CD4-positive, alpha-beta T cell (primary cell): Measurements from ENCODE around the gene TF. TPM values are rescaled to one million over a fixed set of nuclear protein-coding genes. Genes with fewer than 3 reads are reported as not detected.

ENCODE experiments used
- ATAC-seq: fragments of 200-7000 bp; cut with Tn5 transposase; one replicate; pipeline ENCODE4 v1.10.0; 2022; ENCODE audit warnings: mild to moderate bottlenecking; ENCODE audit not compliant: poor library complexity
- CTCF ChIA-PET: fragments of 350-600 bp; sonication (Branson Sonifier 250); formaldehyde crosslinking; loops from one replicate; lab custom pipeline; 2021; ENCODE audit warnings: antibody characterized with exemption, inconsistent platforms; lab: Charles Lee
- POLR2A ChIA-PET: fragments of 350-600 bp; sonication (Branson Sonifier 250); formaldehyde crosslinking; loops from one replicate; lab custom pipeline; 2021; ENCODE audit warnings: antibody characterized with exemption, inconsistent platforms; lab: Charles Lee
- DNase-seq, 14 experiments: peaks; one replicate each; pipeline ENCODE4 v3.0.0-alpha.2; 2013 to 2020; ENCODE audit warnings: mixed read lengths in 2 of 14
- H3K27ac ChIP-seq, 2 donors: one replicate each; pipeline versions ENCODE4 v1.5.1 to v1.7.0; 2013; ENCODE audit warnings: low read length in 2 of 2, low read depth in 1 of 2, mild to moderate bottlenecking in 1 of 2
- H3K27me3 ChIP-seq, 2 experiments: 1 replicate in 1 of 2; 2 replicates in 1 of 2; pipeline versions ENCODE4 v1.6.1 to v1.7.0; 2013; ENCODE audit warnings: low read length in 2 of 2, control low read depth in 1 of 2, mild to moderate bottlenecking in 1 of 2, moderate library complexity in 1 of 2; ENCODE audit not compliant: insufficient read depth in 2 of 2, control insufficient read depth in 1 of 2
- H3K36me3 ChIP-seq: one replicate; pipeline ENCODE4 v1.6.1; 2013; ENCODE audit warnings: low read length, control low read depth; ENCODE audit not compliant: insufficient read depth
- H3K4me1 ChIP-seq: one replicate; pipeline ENCODE4 v1.6.1; 2013; ENCODE audit warnings: low read length, control low read depth; ENCODE audit not compliant: insufficient read depth
- H3K4me3 ChIP-seq: one replicate; pipeline ENCODE4 v1.5.1; 2013; ENCODE audit warnings: mild to moderate bottlenecking, low read length, moderate library complexity
- H3K9me3 ChIP-seq, 2 experiments: 1 replicate in 1 of 2; 2 replicates in 1 of 2; pipeline versions ENCODE4 v1.6.1 to v1.7.0; 2013; ENCODE audit warnings: low read length in 2 of 2, mild to moderate bottlenecking in 2 of 2, control low read depth in 1 of 2, moderate library complexity in 1 of 2; ENCODE audit not compliant: control insufficient read depth in 1 of 2, insufficient read depth in 1 of 2
- H3K27ac Mint-ChIP-seq: one replicate; pipeline ENCODE4 v1.8.0; 2020; ENCODE audit warnings: mixed read lengths
- H3K27me3 Mint-ChIP-seq: one replicate; pipeline ENCODE4 v1.8.0; 2021; ENCODE audit warnings: mixed read lengths
- H3K36me3 Mint-ChIP-seq: one replicate; pipeline ENCODE4 v1.8.0; 2021; ENCODE audit warnings: low read depth, mixed read lengths
- H3K4me1 Mint-ChIP-seq: one replicate; pipeline ENCODE4 v1.8.0; 2021; ENCODE audit warnings: low read depth, mixed read lengths
- H3K4me3 Mint-ChIP-seq: one replicate; pipeline ENCODE4 v1.8.0; 2020; ENCODE audit warnings: mild to moderate bottlenecking, mixed read lengths
- H3K9me3 Mint-ChIP-seq: one replicate; pipeline ENCODE4 v1.8.0; 2020; ENCODE audit warnings: mixed read lengths
- intact Hi-C, 2 experiments: fragments of 100-400 bp; cut with DNase I in 1 of 2; cut with micrococcal nuclease in 1 of 2; formaldehyde crosslinking; loops; one replicate each; pipeline versions ENCODE4 v1.15.1 to v1.9.0; 2023 to 2025; cut with DNase I, micrococcal nuclease
- total RNA-seq, 174 experiments: library from RNA in 2 of 174; stranded (reverse) in 2 of 174; gene quantifications; one replicate each; pipeline ENCODE4 v1.2.3 and lab custom pipeline; 2021 to 2026
- TF ChIP-seq, protein P1 (sequence below): fragments of 200-600 bp; IDR thresholded peaks from one replicate; pipeline ENCODE4 v1.8.0; 2022; ENCODE audit warnings: antibody characterized with exemption, mild to moderate bottlenecking

Gene TF
- total RNA-seq, 2 experiments from 2014 or later: 0.30 to 0.34 TPM

DNA sequence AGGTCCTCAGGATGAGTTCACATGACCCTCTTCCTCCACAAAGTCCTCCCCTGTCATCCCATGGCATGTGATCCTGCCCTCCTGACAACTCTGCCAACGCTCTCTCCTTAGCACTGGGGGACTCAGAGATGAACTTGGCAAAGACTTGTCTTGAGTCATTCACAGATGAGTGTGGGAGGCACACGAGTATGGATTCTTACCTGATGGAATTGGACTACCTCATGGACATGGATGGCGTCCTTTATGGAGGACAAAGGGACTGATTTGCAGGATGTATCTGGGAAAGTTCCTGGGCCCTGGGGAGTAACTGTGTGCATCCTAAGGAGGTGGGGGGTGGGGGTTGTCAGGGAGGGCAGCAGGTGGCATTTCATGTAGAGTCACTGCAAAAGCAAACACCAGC, 46.3 kb upstream of the TF start:
- H3K4me3 Mint-ChIP-seq: no peak overlapping the region
- DNase-seq (no peak), ATAC-seq (no peak)
- no peak overlapping the region for H3K27ac Mint-ChIP-seq
- intact Hi-C loops: no loop called here
- no peaks in the 10 kb centered on the region for H3K4me1 ChIP-seq
- H3K4me1 Mint-ChIP-seq: no peaks in the 10 kb centered on the region
- H3K4me3 ChIP-seq: no peak overlapping the region
- no peak overlapping the region for H3K27ac ChIP-seq
- peaks cover 0 to 5% of the 10 kb centered on the region in 2 experiments for H3K27me3 ChIP-seq
- H3K36me3 Mint-ChIP-seq: no peaks in the 10 kb centered on the region
- peaks cover 21% of the 10 kb centered on the region for H3K27me3 Mint-ChIP-seq
- ChIA-PET POLR2A (no interaction called here), CTCF (no interaction called here)
- no peaks in the 10 kb centered on the region for H3K9me3 Mint-ChIP-seq
- TF ChIP-seq, protein P1, sequence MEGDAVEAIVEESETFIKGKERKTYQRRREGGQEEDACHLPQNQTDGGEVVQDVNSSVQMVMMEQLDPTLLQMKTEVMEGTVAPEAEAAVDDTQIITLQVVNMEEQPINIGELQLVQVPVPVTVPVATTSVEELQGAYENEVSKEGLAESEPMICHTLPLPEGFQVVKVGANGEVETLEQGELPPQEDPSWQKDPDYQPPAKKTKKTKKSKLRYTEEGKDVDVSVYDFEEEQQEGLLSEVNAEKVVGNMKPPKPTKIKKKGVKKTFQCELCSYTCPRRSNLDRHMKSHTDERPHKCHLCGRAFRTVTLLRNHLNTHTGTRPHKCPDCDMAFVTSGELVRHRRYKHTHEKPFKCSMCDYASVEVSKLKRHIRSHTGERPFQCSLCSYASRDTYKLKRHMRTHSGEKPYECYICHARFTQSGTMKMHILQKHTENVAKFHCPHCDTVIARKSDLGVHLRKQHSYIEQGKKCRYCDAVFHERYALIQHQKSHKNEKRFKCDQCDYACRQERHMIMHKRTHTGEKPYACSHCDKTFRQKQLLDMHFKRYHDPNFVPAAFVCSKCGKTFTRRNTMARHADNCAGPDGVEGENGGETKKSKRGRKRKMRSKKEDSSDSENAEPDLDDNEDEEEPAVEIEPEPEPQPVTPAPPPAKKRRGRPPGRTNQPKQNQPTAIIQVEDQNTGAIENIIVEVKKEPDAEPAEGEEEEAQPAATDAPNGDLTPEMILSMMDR: no peak
- no peaks in the 10 kb centered on the region for H3K36me3 ChIP-seq
- peaks cover 0 to 4% of the 10 kb centered on the region in 2 experiments for H3K9me3 ChIP-seq

DNA sequence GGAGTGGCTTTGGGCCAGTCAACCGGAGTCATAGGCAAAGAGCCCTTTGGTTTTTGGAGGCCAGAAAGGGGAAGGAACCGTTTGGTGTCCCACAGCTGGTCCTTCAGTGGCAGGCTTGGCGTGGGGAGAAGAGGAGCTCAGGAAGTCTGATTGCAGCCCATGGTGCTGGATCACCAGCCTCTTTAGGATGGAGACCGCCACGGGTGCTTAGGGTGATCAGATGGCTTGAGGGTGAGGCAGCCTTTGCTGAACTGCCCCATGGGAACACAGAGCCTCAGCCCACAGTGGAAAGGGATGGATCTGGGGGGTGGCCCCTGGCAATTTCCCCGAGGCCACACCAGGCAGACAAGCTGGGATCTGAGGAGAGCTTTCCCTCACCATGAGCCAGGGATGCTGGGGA, 45.8 kb upstream of the TF start:
- Histone ChIP-seq H3K27ac (no peak overlapping the region), H3K9me3 (peaks cover 0 to 4% of the 10 kb centered on the region in 2 experiments), H3K4me3 (no peak overlapping the region), H3K4me1 (no peaks in the 10 kb centered on the region), H3K36me3 (no peaks in the 10 kb centered on the region), H3K27me3 (peaks cover 0 to 5% of the 10 kb centered on the region in 2 experiments)
- no peaks in the 10 kb centered on the region for H3K4me1 Mint-ChIP-seq
- CTCF ChIA-PET: no interaction called here
- intact Hi-C loops: no loop called here
- TF ChIP-seq, protein P1: no peak
- H3K4me3 Mint-ChIP-seq: no peak overlapping the region
- no peaks in the 10 kb centered on the region for H3K36me3 Mint-ChIP-seq
- H3K27me3 Mint-ChIP-seq: peaks cover 23% of the 10 kb centered on the region
- H3K27ac Mint-ChIP-seq: no peak overlapping the region
- ATAC-seq (no peak), DNase-seq (no peak)
- POLR2A ChIA-PET: no interaction called here
- no peaks in the 10 kb centered on the region for H3K9me3 Mint-ChIP-seq

DNA sequence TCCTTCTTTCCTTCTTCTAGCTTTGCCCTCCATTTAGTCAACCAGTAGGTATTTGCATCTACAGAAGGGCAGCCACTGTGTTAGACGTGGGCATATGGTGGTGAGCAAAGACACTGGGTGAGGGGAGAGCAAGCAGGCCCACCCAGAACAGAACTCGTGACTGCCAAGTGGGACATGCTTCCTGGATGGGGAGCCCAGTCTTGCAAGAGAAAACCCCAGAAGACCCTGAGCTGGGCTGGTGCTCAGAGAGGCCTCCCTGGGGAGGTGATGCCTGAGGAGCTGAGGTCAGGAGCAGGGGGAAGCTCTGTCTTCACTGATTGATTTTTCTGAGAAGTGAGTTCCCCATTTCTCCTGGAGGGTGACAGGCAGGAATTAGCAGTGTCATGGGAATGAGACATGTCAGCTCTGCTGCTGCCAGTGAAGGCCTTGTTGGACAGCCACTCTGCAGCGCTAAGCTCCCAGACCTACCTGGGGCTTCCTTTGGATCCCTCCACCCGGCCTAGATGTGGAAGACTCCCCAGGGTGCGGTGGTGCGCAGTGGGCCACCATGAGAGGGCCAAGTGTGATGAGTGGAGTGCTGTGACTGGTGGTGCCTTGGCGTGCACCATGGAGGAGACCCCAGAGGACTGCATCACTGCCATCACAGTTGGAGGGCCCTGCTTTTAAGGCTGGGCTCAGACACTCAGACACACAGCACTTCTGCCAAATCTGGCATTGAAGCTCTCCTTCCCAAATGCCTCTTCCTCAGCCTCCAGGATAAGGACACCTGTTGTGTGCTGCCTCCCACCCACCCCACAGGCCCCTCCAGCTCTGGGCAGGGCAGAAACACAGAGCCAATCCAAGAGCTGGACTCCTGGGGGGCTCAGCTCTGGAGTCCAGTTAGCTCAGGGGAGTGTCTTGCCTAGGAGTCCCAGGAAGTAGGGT, 44.5 kb upstream of the TF start:
- intact Hi-C loops: no loop called here
- POLR2A ChIA-PET: no interaction called here
- H3K27me3 ChIP-seq: peaks cover 0 to 5% of the 10 kb centered on the region in 2 experiments
- Mint-ChIP-seq H3K9me3 (no peaks in the 10 kb centered on the region), H3K27me3 (peaks cover 32% of the 10 kb centered on the region), H3K36me3 (no peaks in the 10 kb centered on the region), H3K27ac (no peak overlapping the region), H3K4me1 (no peaks in the 10 kb centered on the region), H3K4me3 (no peak overlapping the region)
- CTCF ChIA-PET: no interaction called here
- peaks cover 0 to 4% of the 10 kb centered on the region in 2 experiments for H3K9me3 ChIP-seq
- no peak for DNase-seq
- H3K27ac ChIP-seq: no peak overlapping the region
- ATAC-seq: no peak
- no peak overlapping the region for H3K4me3 ChIP-seq
- no peaks in the 10 kb centered on the region for H3K36me3 ChIP-seq
- TF ChIP-seq, protein P1: no peak
- H3K4me1 ChIP-seq: no peaks in the 10 kb centered on the region
